Ectodermal cell (in vitro differentiated cells): ENCODE results near the gene PRR29.
"Not testable (repeated sequence)": the region's sequence is repeated elsewhere in the genome, so short reads cannot be mapped to it uniquely, and the experiment has no call there.

Experiments
- H3K27ac ChIP-seq: 2 replicates; pipeline ENCODE4 v1.7.0; 2013; ENCODE audit warnings: mild to moderate bottlenecking, low read depth, low read length; ENCODE audit not compliant: insufficient read depth, poor library complexity, severe bottlenecking
- H3K27me3 ChIP-seq: 2 replicates; pipeline ENCODE4 v1.7.0; 2013; ENCODE audit warnings: mild to moderate bottlenecking, low read length; ENCODE audit not compliant: insufficient read depth, control insufficient read depth, poor library complexity, severe bottlenecking
- H3K36me3 ChIP-seq: one replicate; pipeline ENCODE4 v1.7.0; 2013; ENCODE audit warnings: low read length; ENCODE audit not compliant: control insufficient read depth, insufficient read depth
- H3K4me1 ChIP-seq: one replicate; pipeline ENCODE4 v1.7.0; 2013; ENCODE audit warnings: low read length; ENCODE audit not compliant: control insufficient read depth, insufficient read depth
- H3K4me3 ChIP-seq: 2 replicates; pipeline ENCODE4 v1.7.0; 2013; ENCODE audit warnings: low read depth, low read length, control low read depth; ENCODE audit not compliant: insufficient read depth
- H3K9me3 ChIP-seq: 2 replicates; pipeline ENCODE4 v1.7.0; 2013; ENCODE audit warnings: mild to moderate bottlenecking, low read length, moderate library complexity; ENCODE audit not compliant: control insufficient read depth
- WGBS, 2 experiments: methylation state at CpG; one replicate each; pipeline ENCODE4 v1.1.7; 2013; ENCODE audit warnings: missing lambda C conversion rate in 2 of 2; 5-methylcytosine and 5-hydroxymethylcytosine counted together

PRR29 gene

DNA sequence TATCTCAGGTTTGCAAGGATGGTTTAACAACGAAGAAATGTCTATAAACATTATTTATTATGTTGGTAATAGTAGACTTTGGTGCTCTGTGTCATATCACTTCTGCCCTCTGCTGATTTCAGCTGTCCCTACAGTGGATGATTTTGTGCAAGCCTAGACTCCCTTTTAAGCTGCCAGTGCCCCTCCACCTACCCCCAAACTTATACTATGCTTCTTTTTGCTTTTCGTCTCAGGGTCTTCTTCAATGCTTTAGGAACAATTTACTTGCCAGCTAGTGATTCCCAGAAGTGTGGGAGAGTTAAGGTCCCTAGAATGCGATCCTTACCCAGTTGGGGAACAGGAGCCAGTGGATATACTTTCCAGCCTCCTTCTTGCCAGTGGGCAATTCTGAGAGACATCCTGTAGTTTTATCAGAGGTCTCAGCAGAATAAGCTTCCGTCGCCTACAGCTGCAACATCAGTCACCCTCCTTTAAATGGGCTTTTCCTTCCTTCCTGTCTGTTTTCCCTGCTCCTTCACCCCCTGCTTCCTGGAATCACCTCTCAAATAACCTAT lies 18.2 kb downstream of the PRR29 start:
- H3K9me3 ChIP-seq, result no peaks in the 10 kb centered on the region
- no peak overlapping the region for H3K4me3 ChIP-seq
- H3K27ac ChIP-seq, result no peak overlapping the region
- WGBS, 2 experiments, result 82 to 89% methylated on average over 5 of the region's 5 CpGs
- no peaks in the 10 kb centered on the region for H3K36me3 ChIP-seq
- no peaks in the 10 kb centered on the region for H3K27me3 ChIP-seq
- no peaks in the 10 kb centered on the region for H3K4me1 ChIP-seq

DNA sequence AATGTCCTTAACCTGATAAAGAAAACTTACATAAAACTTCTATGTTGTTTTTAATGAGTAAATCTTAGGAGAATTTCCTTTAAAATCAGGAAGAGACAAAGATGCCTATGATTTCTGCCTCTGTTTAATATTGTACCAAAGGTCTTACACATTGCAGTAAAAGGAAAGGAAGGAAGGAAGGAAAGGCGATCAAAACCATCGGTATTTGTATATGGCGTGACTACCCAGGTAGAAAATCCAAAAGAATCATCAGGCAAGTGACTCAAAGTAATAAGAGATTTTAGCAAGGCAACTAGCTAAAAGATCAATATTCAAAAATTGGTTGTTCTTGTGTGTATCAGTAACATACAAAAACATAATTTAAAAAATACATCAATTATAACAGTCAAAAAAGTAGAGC lies 18.8 kb downstream of the PRR29 start:
- H3K9me3 ChIP-seq, result no peaks in the 10 kb centered on the region
- no peak overlapping the region for H3K27ac ChIP-seq
- no peaks in the 10 kb centered on the region for H3K27me3 ChIP-seq
- H3K36me3 ChIP-seq, result no peaks in the 10 kb centered on the region
- 92 to 98% methylated on average over 3 of the region's 3 CpGs for WGBS, 2 experiments
- H3K4me3 ChIP-seq, result no peak overlapping the region
- no peaks in the 10 kb centered on the region for H3K4me1 ChIP-seq

DNA sequence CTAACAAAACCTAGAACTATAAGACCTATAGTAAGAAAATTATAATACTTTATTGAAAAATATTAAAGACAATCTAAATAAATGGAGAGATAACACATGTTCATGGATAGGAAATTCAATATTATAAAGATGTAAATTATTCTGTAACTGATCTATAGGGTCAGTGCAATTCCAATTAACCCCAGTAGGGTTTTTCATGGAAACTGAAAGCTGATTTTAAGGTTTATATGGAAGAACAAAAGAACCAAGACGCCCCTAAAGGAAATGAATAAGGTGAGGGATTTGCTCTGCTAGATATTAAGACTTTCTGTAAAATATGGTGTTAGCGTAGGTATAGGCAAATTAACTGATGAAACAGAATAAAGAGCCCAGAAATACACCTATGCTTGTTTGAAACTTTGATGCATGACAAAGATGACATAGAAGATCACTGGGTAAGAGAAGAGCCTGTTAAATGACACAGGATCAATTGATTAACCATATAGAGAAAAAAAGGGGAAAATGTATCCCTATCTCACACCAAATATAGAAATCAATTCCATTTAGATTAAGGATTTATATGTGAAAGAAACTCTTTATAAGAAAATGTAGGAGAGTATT lies 19.3 kb downstream of the PRR29 start:
- no peaks in the 10 kb centered on the region for H3K4me1 ChIP-seq
- no peak overlapping the region for H3K4me3 ChIP-seq
- WGBS, 2 experiments, result 92 to 94% methylated on average over 2 of the region's 2 CpGs
- H3K27ac ChIP-seq, result no peak overlapping the region
- no peaks in the 10 kb centered on the region for H3K36me3 ChIP-seq
- no peaks in the 10 kb centered on the region for H3K27me3 ChIP-seq
- H3K9me3 ChIP-seq, result no peaks in the 10 kb centered on the region

DNA sequence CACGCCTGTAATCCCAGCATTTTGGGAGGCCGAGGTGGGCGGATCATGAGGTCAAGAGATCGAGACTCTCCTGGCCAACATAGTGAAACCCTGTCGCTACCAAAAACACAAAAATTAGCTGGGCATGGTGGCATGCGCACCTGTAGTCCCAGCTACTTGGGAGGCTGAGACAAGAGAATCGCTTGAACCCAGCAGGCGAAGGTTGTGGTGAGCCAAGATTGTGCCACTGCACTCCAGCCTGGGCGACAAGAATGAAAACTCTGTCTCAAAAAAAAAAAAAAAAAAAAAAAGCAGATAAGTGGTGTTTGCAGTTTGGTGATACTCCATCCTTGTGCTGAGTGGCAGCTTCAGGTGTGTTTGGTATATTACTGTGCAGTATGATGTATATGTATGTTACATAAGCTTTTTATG lies 21.4 kb downstream of the PRR29 start:
- H3K4me1 ChIP-seq, H3K9me3 ChIP-seq, H3K27ac ChIP-seq, H3K4me3 ChIP-seq, H3K36me3 ChIP-seq, H3K27me3 ChIP-seq: not testable (repeated sequence)
- 86% methylated on average over 9 of the region's 9 CpGs for WGBS, 2 experiments

DNA sequence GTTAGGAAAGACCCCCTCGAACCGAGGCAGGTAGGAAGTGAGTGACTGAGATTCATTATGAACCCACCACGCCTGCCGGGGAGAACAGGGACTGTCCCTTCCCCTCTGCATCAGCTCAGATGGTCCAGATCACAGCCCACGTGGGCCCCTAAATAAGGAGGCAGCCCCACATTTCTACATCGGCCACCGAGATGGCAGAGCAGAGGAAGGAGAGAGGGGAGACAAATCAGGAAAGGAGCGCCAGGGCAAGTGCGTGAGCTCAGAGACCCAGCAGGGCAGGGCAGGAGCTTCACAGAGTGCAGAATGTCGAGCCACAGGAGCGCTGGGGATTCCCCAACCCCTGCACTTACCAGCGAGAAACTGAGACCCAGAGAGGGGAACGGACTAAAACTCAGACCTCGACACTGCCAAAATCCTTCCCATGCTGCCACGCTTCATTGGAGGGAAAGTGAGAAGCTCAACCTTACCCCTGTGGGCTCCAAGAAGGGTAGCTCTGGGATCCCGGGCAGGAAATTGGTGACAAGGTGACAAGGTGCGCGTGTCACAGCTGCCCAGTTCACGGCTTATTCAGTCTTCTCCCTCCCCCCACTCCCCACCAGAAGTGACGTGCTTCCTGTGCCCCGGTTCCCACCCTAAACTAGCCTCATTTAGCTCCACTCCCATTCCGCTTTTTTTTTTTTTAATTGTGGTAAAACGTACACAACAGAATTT lies 22.1 kb downstream of the PRR29 start, which contains the start of gene ICAM2:
TSS of gene ICAM2 (minus strand) at position 578 of the 711 bp plus-strand sequence. CDS start 13,942 bp downstream, outside the sequence.
- Histone ChIP-seq H3K4me3 (no peak within 1 kb of the TSS), H3K9me3 (no peaks in the 10 kb centered on the region), H3K4me1 (no peaks in the 10 kb centered on the region), H3K27me3 (no peaks in the 10 kb centered on the region), H3K36me3 (no peaks in the 10 kb centered on the region), H3K27ac (no peak within 1 kb of the TSS)
- 51 to 55% methylated on average over 23 of the region's 23 CpGs for WGBS, 2 experiments

DNA sequence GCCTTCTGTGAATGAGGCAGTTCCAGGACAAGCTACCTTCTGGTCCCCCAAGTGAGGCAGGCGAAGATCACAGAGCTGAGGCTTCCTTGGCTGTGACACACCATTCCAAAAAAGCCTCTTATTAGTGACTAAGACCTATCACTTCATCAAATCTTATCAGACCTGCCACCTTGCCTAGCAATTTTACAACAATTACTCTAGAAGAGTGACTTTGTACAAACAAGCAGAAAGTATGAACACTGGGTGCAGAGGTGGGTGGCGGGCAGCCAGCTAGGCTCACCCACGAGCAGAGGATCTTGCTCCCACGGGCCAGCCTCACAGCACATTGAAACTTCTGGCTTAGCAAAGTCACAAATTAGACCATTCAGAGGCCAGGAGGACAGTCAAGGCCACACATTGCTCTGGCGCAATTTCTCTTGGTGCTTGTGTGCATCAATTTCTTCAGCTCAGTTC lies 24.5 kb downstream of the PRR29 start:
- Histone ChIP-seq H3K36me3 (no peaks in the 10 kb centered on the region), H3K4me1 (no peaks in the 10 kb centered on the region), H3K27me3 (peaks cover 11% of the 10 kb centered on the region), H3K4me3 (no peak overlapping the region), H3K27ac (no peak overlapping the region), H3K9me3 (no peaks in the 10 kb centered on the region)
- WGBS, 2 experiments, result 94% methylated on average over 5 of the region's 5 CpGs

DNA sequence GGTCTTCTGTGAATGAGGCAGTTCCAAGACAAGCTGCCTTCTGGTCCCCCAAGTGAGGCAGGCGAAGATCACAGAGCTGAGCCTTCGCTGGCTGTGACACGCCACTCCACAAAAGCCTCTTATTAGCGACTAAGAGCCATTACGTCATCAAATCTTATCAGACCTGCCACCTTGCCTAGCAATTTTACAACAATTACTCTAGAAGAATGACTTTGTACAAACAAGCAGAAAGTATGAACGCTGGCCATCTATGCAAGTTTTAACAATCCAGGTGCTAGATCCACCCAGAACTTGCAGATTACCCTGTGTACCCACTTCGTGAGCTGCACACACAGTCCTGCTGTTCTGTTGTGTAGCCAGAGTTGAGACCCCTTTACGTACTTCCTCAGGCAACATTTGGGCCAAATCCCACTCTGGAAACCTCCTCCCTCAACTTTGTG lies 26.1 kb downstream of the PRR29 start:
- Histone ChIP-seq H3K27me3 (peaks cover 11% of the 10 kb centered on the region), H3K4me1 (no peaks in the 10 kb centered on the region), H3K27ac (no peak overlapping the region), H3K4me3 (no peak overlapping the region), H3K36me3 (no peaks in the 10 kb centered on the region), H3K9me3 (no peaks in the 10 kb centered on the region)
- 90 to 92% methylated on average over 8 of the region's 8 CpGs for WGBS, 2 experiments

DNA sequence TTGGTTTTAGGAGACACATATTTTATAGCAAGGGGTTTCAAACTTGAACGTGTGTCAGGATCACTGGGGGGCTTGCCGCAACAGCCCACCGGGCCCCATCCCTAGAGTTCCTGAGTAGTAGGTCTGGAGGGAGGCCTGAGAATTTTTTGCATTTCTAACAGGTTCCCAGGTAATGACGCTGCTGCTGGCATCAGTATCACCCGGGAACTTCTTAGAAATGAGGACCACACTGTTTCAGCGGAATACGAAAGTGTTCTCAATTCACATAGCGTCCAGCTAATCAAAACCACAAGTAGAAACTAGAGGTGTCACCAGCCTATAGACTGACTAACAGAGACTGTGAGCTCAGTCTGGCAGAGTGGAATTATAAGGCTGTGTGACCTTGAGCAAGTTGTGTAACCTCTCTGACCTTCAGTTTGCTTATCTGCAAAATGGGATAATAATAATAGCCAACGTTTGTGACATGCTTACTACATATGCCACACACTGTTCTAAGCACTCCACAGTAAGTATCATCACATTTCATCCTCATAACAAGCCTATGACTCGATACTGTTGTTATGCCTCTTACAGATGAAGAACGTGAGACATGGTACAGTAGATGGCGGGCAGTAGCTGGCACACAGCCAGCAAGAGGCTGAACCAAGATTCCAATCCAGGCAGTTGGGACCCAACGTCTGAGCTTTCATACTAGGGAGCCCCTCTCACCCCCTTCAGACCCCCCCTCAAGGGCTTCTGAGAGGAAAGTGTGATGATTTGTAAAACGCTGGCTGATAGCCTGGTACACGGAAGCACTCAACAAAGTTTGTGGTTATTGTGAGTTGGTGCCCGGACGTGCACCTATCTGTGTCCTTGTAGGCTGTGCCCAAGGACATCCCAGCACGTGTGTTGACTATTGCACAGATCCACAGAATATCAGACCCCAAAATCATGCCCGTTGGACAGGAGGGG lies 26.9 kb downstream of the PRR29 start:
- Histone ChIP-seq H3K36me3 (no peaks in the 10 kb centered on the region), H3K9me3 (no peaks in the 10 kb centered on the region), H3K27me3 (peaks cover 11% of the 10 kb centered on the region), H3K4me3 (no peak overlapping the region), H3K27ac (no peak overlapping the region), H3K4me1 (no peaks in the 10 kb centered on the region)
- 84 to 85% methylated on average over 19 of the region's 19 CpGs for WGBS, 2 experiments

DNA sequence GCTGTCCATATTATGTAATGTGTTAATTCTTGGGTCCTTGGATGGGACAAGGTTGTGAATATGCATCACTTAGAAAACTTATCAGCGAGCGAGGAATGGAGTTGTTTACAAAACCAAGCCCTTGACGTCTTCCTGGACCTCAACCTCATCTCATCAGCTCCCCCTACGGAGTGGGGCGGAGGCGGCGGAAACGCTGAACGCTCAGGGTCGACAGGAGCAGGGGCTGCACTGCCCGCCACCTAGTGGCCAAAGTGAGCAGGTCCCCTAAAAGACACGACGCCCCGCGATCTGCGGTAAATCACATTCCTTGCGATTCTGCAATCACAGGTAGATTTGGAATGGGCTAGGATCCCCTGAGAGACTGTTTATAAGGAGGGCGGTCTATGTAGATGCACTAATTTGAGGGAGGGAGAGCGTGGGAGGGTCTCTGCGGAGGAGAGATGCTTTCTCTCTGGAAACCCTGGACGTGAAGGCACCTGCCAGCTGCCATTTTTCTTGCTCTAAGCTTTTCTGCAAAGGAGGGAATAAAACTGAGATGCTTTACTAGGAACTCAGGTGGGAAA lies 27.7 kb downstream of the PRR29 start:
- H3K27me3 ChIP-seq, result peaks cover 11% of the 10 kb centered on the region
- no peaks in the 10 kb centered on the region for H3K4me1 ChIP-seq
- no peaks in the 10 kb centered on the region for H3K36me3 ChIP-seq
- H3K27ac ChIP-seq, result no peak overlapping the region
- H3K9me3 ChIP-seq, result no peaks in the 10 kb centered on the region
- WGBS, 2 experiments, result 12 to 14% methylated on average over 21 of the region's 21 CpGs
- H3K4me3 ChIP-seq, result no peak overlapping the region
